ENCODE results near the gene DMAC1.

DMAC1 gene

DNA sequence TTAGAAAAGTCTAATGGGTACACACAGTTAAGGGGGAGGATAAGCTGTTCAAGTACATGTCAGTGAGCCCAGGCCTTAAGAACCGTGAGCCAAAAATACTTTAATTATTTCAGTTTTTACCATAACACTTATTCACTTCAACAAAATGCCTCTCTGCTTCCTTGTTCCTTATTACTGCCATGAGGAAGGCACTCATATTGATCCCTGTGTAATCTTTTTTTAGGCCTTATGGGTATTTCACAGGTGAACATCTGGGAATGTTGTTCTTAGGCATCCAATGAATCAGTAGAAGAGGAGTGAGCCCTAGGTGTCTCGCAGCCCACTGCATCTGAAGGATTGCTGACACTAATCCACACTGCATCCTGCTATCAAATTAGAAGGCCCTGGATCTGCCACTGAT lies 13.5 kb upstream of the DMAC1 start:
- Histone ChIP-seq H2AFZ (ENCODE audit: low read length) (no peak overlapping the region), H3K4me2 (ENCODE audit: low read length) (no peak overlapping the region), H3K9me2 (ENCODE audit: low read depth, low read length) (no peaks in the 10 kb centered on the region), H3K27ac (ENCODE audit: low read depth, low read length, poor library complexity, severe bottlenecking) (no peak overlapping the region), H3K36me3 (ENCODE audit: insufficient read depth, low read length) (no peaks in the 10 kb centered on the region), H3K4me3 (ENCODE audit: low read depth, low read length, poor library complexity, severe bottlenecking) (no peak overlapping the region), H3K79me2 (ENCODE audit: insufficient read depth, low read length) (no peaks in the 10 kb centered on the region), H3K4me1 (ENCODE audit: insufficient read depth, low read length, severe bottlenecking) (no peaks in the 10 kb centered on the region), H3K9me3 (ENCODE audit: low read length) (no peaks in the 10 kb centered on the region), H3K9ac (ENCODE audit: low read length) (no peak overlapping the region), H4K20me1 (ENCODE audit: insufficient read depth, low read length) (no peaks in the 10 kb centered on the region), H3K27me3 (ENCODE audit: insufficient read depth, low read length) (no peaks in the 10 kb centered on the region), H3F3A (ENCODE audit: insufficient read depth, low read length) (no peaks in the 10 kb centered on the region)
- TF ChIP-seq, protein P1, sequence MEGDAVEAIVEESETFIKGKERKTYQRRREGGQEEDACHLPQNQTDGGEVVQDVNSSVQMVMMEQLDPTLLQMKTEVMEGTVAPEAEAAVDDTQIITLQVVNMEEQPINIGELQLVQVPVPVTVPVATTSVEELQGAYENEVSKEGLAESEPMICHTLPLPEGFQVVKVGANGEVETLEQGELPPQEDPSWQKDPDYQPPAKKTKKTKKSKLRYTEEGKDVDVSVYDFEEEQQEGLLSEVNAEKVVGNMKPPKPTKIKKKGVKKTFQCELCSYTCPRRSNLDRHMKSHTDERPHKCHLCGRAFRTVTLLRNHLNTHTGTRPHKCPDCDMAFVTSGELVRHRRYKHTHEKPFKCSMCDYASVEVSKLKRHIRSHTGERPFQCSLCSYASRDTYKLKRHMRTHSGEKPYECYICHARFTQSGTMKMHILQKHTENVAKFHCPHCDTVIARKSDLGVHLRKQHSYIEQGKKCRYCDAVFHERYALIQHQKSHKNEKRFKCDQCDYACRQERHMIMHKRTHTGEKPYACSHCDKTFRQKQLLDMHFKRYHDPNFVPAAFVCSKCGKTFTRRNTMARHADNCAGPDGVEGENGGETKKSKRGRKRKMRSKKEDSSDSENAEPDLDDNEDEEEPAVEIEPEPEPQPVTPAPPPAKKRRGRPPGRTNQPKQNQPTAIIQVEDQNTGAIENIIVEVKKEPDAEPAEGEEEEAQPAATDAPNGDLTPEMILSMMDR (IDR thresholded peaks at IDR 0.05; ENCODE audit: low read length), result no peak
- no peak for TF ChIP-seq EZH2 (IDR thresholded peaks at IDR 0.05; ENCODE audit: borderline replicate concordance, low read length)

- Histone ChIP-seq H3K9ac (ENCODE audit: low read length) (no peak overlapping the region), H3K9me2 (ENCODE audit: low read depth, low read length) (no peaks in the 10 kb centered on the region), H3K27me3 (ENCODE audit: insufficient read depth, low read length) (no peaks in the 10 kb centered on the region), H3K4me1 (ENCODE audit: insufficient read depth, low read length, severe bottlenecking) (no peaks in the 10 kb centered on the region), H3K79me2 (ENCODE audit: insufficient read depth, low read length) (no peaks in the 10 kb centered on the region), H4K20me1 (ENCODE audit: insufficient read depth, low read length) (no peaks in the 10 kb centered on the region), H2AFZ (ENCODE audit: low read length) (no peak overlapping the region), H3K4me3 (ENCODE audit: low read depth, low read length, poor library complexity, severe bottlenecking) (no peak overlapping the region), H3K4me2 (ENCODE audit: low read length) (no peak overlapping the region), H3K9me3 (ENCODE audit: low read length) (no peaks in the 10 kb centered on the region), H3K27ac (ENCODE audit: low read depth, low read length, poor library complexity, severe bottlenecking) (no peak overlapping the region), H3F3A (ENCODE audit: insufficient read depth, low read length) (no peaks in the 10 kb centered on the region), H3K36me3 (ENCODE audit: insufficient read depth, low read length) (no peaks in the 10 kb centered on the region)
- TF ChIP-seq EZH2 (IDR thresholded peaks at IDR 0.05; ENCODE audit: borderline replicate concordance, low read length), result no peak
- TF ChIP-seq, protein P1 (IDR thresholded peaks at IDR 0.05; ENCODE audit: low read length), result no peak
These were observed 12.1 kb upstream of the DMAC1 start for GRCh38 chr9:7811677-7812076.

GRCh38 chr9:7802666-7803065 lies 3.1 kb upstream of the DMAC1 start:
- H3K9ac ChIP-seq (ENCODE audit: low read length), result no peak overlapping the region
- no peak for TF ChIP-seq EZH2 (IDR thresholded peaks at IDR 0.05; ENCODE audit: borderline replicate concordance, low read length)
- TF ChIP-seq, protein P1 (IDR thresholded peaks at IDR 0.05; ENCODE audit: low read length), result no peak
- no peak overlapping the region for H3K27ac ChIP-seq (ENCODE audit: low read depth, low read length, poor library complexity, severe bottlenecking)
- H3K36me3 ChIP-seq (ENCODE audit: insufficient read depth, low read length), result peaks cover 2% of the 10 kb centered on the region; the same call in 1 of the 2 replicates
- no peak overlapping the region for H3K4me3 ChIP-seq (ENCODE audit: low read depth, low read length, poor library complexity, severe bottlenecking)
- peaks cover 19% of the 10 kb centered on the region for H3K4me1 ChIP-seq (ENCODE audit: insufficient read depth, low read length, severe bottlenecking)
- no peaks in the 10 kb centered on the region for H4K20me1 ChIP-seq (ENCODE audit: insufficient read depth, low read length)
- no peaks in the 10 kb centered on the region for H3F3A ChIP-seq (ENCODE audit: insufficient read depth, low read length)
- H2AFZ ChIP-seq (ENCODE audit: low read length), result no peak overlapping the region
- H3K4me2 ChIP-seq (ENCODE audit: low read length), result no peak overlapping the region
- no peaks in the 10 kb centered on the region for H3K9me3 ChIP-seq (ENCODE audit: low read length)
- no peaks in the 10 kb centered on the region for H3K9me2 ChIP-seq (ENCODE audit: low read depth, low read length)
- H3K27me3 ChIP-seq (ENCODE audit: insufficient read depth, low read length), result no peaks in the 10 kb centered on the region
- peaks cover 9% of the 10 kb centered on the region for H3K79me2 ChIP-seq (ENCODE audit: insufficient read depth, low read length)

Data from OCI-LY1 (cell line).